Right lobe of liver (tissue), 6 donors: ENCODE data around the gene TLE6. TPM values are rescaled to one million over a fixed set of nuclear protein-coding genes. Genes with fewer than 3 reads are reported as not detected.
"Not testable (repeated sequence)": the region's sequence is repeated elsewhere in the genome, so short reads cannot be mapped to it uniquely, and the experiment has no call there.

Source experiments
- ATAC-seq, 4 donors: fragments of 200-7000 bp; cut with Tn5 transposase; one replicate each; pipeline ENCODE4 v1.9.1; 2020; ENCODE audit warnings: mild to moderate bottlenecking in 4 of 4, moderate library complexity in 4 of 4
- DNase-seq, 3 donors: peaks; one replicate each; pipeline ENCODE4 v3.0.0-alpha.2; 2020
- H3K27ac ChIP-seq, 3 donors: fragments of 200-600 bp; one replicate each; pipeline ENCODE4 v1.8.0; 2022
- H3K27me3 ChIP-seq, 2 donors: fragments of 200-600 bp; one replicate each; pipeline ENCODE4 v1.8.0; 2022
- H3K36me3 ChIP-seq, 4 donors: fragments of 200-600 bp; sonication (generic) in 1 of 4; one replicate each; pipeline versions ENCODE4 v1.5.1 to v1.8.0; 2017 to 2022; ENCODE audit warnings: control low read depth in 1 of 4
- H3K4me1 ChIP-seq, 4 donors: fragments of 200-600 bp; sonication (generic) in 1 of 4; one replicate each; pipeline versions ENCODE4 v1.5.1 to v1.8.0; 2017 to 2022; ENCODE audit warnings: control low read depth in 1 of 4
- H3K4me3 ChIP-seq, 3 donors: fragments of 200-600 bp; one replicate each; pipeline ENCODE4 v1.8.0; 2022
- H3K9me3 ChIP-seq, 4 donors: fragments of 200-600 bp; sonication (generic) in 1 of 4; one replicate each; pipeline versions ENCODE4 v1.5.1 to v1.8.0; 2017 to 2022; ENCODE audit warnings: control low read depth in 1 of 4
- POLR2A ChIP-seq: fragments of 450-650 bp; IDR thresholded peaks from one replicate; pipeline ENCODE4 v1.6.1; 2017; ENCODE audit warnings: antibody characterized with exemption, mild to moderate bottlenecking
- WGBS: methylation state at CpG from one replicate; pipeline ENCODE4 v1.1.6; 2018; ENCODE audit warnings: low coverage, low lambda C conversion rate; ENCODE audit not compliant: insufficient coverage; ENCODE audit errors: missing lambda C conversion rate; 5-methylcytosine and 5-hydroxymethylcytosine counted together
- intact Hi-C, 2 donors: fragments of 100-400 bp; cut with DNase I; formaldehyde crosslinking; loops; one replicate each; pipeline versions ENCODE4 v1.11.2 to v1.14.1; 2022
- total RNA-seq, 6 experiments: library from RNA; depleted of rRNA in 2 of 6; stranded (reverse); fragments of >200 nt in 2 of 6; fragmentation: NEBNext Ultra II Directional in 3 of 6; extraction: Animal tissue kit (Norgen Biotek cat#: 25700) in 3 of 6; gene quantifications; one replicate each; pipeline versions ENCODE4 v1.1.0 to v1.2.4, GENCODE V29; 2016 to 2023
- TF ChIP-seq, protein P1 (sequence below), 4 donors: fragments of 200-600 bp in 3 of 4; fragments of 450-650 bp in 1 of 4; IDR thresholded peaks; one replicate each; pipeline versions ENCODE4 v1.5.1 to v1.8.0; 2016 to 2022; ENCODE audit warnings: antibody characterized with exemption in 4 of 4, mild to moderate bottlenecking in 2 of 4
- donor health status: DM: no; HTN: yes; CAD: no.
- donor health status: DM: no; HTN: no; CAD: no.
- donor health status: DM: no; HTN: no; CAD: no.
- donor health status: DM: no; HTN: yes; CAD: no.
- donor health status: DM: no; HTN: yes; CAD: no.

TLE6 gene
- total RNA-seq, 6 experiments from 2014 or later = 2.3 to 8.9 (median 4.6) TPM

DNA sequence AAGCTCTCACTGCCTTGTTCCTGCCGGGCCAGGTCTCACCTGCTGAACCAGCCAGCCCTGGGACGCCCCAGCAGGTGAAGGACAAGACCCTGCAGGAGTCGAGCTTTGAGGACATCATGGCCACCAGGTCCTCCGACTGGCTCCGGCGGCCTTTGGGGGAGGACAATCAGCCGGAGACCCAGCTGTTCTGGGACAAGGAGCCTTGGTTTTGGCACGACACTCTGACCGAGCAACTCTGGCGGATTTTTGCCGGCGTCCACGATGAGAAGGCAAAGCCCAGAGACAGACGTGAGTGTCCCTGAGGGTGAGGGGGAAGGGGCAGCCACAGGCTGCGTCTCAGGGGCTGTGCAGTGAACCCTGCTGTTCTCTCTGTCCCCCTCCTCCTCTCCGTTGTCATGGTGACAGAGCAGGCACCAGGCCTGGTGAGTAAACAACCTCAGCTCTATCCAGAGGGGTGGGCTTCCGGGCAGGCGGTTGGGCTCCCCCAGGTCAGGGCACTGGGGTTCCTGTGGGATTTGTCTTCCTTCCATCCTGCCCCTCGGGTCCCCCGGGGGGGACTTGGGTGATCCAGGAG is 9.7 kb downstream of the TLE6 start:
- peaks cover 0 to 13% (median 0%) of the 10 kb centered on the region in 4 donors for H3K4me1 ChIP-seq
- no peak overlapping the region for H3K4me3 ChIP-seq
- TF ChIP-seq, protein P1, sequence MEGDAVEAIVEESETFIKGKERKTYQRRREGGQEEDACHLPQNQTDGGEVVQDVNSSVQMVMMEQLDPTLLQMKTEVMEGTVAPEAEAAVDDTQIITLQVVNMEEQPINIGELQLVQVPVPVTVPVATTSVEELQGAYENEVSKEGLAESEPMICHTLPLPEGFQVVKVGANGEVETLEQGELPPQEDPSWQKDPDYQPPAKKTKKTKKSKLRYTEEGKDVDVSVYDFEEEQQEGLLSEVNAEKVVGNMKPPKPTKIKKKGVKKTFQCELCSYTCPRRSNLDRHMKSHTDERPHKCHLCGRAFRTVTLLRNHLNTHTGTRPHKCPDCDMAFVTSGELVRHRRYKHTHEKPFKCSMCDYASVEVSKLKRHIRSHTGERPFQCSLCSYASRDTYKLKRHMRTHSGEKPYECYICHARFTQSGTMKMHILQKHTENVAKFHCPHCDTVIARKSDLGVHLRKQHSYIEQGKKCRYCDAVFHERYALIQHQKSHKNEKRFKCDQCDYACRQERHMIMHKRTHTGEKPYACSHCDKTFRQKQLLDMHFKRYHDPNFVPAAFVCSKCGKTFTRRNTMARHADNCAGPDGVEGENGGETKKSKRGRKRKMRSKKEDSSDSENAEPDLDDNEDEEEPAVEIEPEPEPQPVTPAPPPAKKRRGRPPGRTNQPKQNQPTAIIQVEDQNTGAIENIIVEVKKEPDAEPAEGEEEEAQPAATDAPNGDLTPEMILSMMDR (IDR thresholded peaks at IDR 0.05) = no peak
- TF ChIP-seq POLR2A = no peak
- DNase-seq (no peak), ATAC-seq (no peak)
- intact Hi-C loops = no loop called here
- H3K27ac ChIP-seq = no peak overlapping the region
- H3K36me3 ChIP-seq = no peaks in the 10 kb centered on the region
- 24% methylated on average over 2 of the region's 20 CpGs for WGBS
- no peaks in the 10 kb centered on the region for H3K9me3 ChIP-seq
- no peaks in the 10 kb centered on the region for H3K27me3 ChIP-seq

- Histone ChIP-seq H3K27ac (no peak overlapping the region), H3K4me3 (no peak overlapping the region), H3K4me1 (peaks cover 0 to 9% (median 0%) of the 10 kb centered on the region in 4 donors), H3K27me3 (no peaks in the 10 kb centered on the region), H3K9me3 (no peaks in the 10 kb centered on the region), H3K36me3 (no peaks in the 10 kb centered on the region)
- 100% methylated on average over 2 of the region's 12 CpGs for WGBS
- intact Hi-C loops = no loop called here
- TF ChIP-seq POLR2A = no peak
- TF ChIP-seq, protein P1 (IDR thresholded peaks at IDR 0.05) = no peak
- no peak for DNase-seq
- ATAC-seq = no peak
Observed at GRCh38 chr19:2987797-2988196, 10.4 kb downstream of the TLE6 start.

DNA sequence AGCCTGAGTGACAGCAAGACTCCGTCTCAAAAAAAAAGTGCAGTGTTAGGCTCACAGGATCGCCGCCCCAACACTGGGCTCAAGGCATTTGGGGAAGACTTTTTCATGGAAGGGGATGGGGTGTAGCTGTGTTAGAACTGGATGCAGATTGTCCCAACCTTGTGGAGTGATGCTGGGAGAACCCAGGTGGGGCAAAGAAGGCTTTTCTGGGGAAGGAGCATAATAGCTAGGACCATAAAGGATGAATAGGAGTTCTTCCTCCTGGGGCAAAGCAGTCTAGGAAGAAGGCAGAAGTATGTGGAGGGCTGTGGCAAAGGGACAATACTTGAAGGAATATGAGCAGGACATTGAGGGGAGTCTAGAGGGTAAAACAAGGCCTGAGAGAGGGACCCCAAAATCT is 11.2 kb downstream of the TLE6 start:
- H3K36me3 ChIP-seq = no peaks in the 10 kb centered on the region
- H3K4me3 ChIP-seq = no peak overlapping the region
- no peak for ATAC-seq
- DNase-seq = no peak
- TF ChIP-seq, protein P1 (IDR thresholded peaks at IDR 0.05) = no peak
- TF ChIP-seq POLR2A = no peak
- 100% methylated on average over 3 of the region's 3 CpGs for WGBS
- intact Hi-C loops = no loop called here
- H3K27ac ChIP-seq = no peak overlapping the region
- H3K27me3 ChIP-seq = no peaks in the 10 kb centered on the region
- H3K9me3 ChIP-seq = no peaks in the 10 kb centered on the region
- peaks cover 0 to 5% (median 0%) of the 10 kb centered on the region in 4 donors for H3K4me1 ChIP-seq

DNA sequence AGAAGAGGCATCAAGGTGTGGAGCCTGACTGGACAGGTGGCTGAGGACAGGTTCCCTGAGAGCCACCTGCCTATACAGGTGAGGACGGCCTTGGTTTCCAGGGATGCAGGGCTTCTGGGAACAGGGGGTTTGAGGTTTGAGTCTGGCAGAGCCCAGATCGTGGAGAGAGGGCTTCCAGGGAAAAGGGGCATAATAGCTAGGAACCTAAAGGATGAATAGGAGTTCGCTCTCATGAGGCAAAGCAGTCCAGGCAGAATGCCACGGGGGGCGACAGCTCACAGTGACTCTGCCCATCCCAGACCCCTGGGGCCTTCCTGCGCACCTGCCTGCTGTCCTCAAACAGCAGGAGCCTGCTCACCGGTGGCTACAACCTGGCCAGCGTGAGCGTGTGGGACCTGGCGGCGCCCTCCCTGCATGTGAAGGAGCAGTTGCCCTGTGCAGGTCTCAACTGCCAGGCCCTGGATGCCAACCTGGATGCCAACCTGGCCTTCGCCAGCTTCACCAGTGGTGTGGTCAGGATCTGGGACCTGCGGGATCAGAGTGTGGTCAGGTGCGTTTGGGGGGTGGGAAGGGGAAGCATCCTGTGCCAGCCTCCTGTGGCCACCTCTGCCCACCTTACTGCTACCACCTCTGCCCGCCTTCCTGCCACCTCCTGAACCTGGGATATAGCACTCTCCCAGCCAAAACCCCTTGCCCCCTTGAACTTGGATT is 12.0 kb downstream of the TLE6 start:
- TF ChIP-seq POLR2A = no peak
- TF ChIP-seq, protein P1 (IDR thresholded peaks at IDR 0.05) = no peak
- Histone ChIP-seq H3K4me3 (no peak overlapping the region), H3K4me1 (no peaks in the 10 kb centered on the region), H3K27me3 (no peaks in the 10 kb centered on the region), H3K27ac (no peak overlapping the region), H3K36me3 (no peaks in the 10 kb centered on the region), H3K9me3 (no peaks in the 10 kb centered on the region)
- no peak for DNase-seq
- no peak for ATAC-seq
- intact Hi-C loops = no loop called here
- 80% methylated on average over 3 of the region's 15 CpGs for WGBS

- H3K27me3 ChIP-seq, H3K4me1 ChIP-seq, H3K36me3 ChIP-seq, intact Hi-C loops, H3K4me3 ChIP-seq, H3K9me3 ChIP-seq, DNase-seq, H3K27ac ChIP-seq, ATAC-seq: not testable (repeated sequence)
- 88% methylated on average over 11 of the region's 11 CpGs for WGBS
Observed at GRCh38 chr19:2992333-2992732, 15.0 kb downstream of the TLE6 start.
